Endothelial cell of umbilical vein (primary cell): Measurements from ENCODE around the gene C12orf42. TPM values are rescaled to one million over a fixed set of nuclear protein-coding genes. Genes with fewer than 3 reads are reported as not detected.

ENCODE experiments used
- BruUV-seq: library from RNA; stranded (reverse); fragments of 400-500 nt; replicated peaks from 2 replicates; lab custom pipeline; 2021; lab: Mats Ljungman, UMichigan
- CTCF ChIA-PET: fragments of 300-600, 350-600 bp; sonication (Branson Sonifier 250); formaldehyde crosslinking; loops from one replicate; lab custom pipeline; 2021; ENCODE audit warnings: antibody characterized with exemption, inconsistent platforms; lab: Charles Lee
- POLR2A ChIA-PET: fragments of 300-600, 350-600 bp; sonication (Branson Sonifier 250); formaldehyde crosslinking; loops from one replicate; lab custom pipeline; 2021; ENCODE audit warnings: antibody characterized with exemption, inconsistent platforms; lab: Charles Lee
- DNase-seq: peaks from one replicate; pipeline ENCODE4 v3.0.0-alpha.2; 2011; ENCODE audit warnings: low read depth, low spot score
- FAIRE-seq: peaks from 2 replicates; lab custom pipeline; 2011; peaks lifted over from hg19 to GRCh38; lab: Jason Lieb, UNC
- H2AFZ ChIP-seq: 2 replicates; pipeline ENCODE4 v1.6.0; 2012; ENCODE audit warnings: low read depth, low read length, control low read depth, inconsistent platforms
- H3K27ac ChIP-seq: 2 replicates; pipeline ENCODE4 v1.5.1; 2011; ENCODE audit warnings: low read depth, mild to moderate bottlenecking, control low read depth, low read length, moderate library complexity; ENCODE audit not compliant: insufficient read depth
- H3K27me3 ChIP-seq, 2 experiments: 2 replicates each; pipeline versions ENCODE4 v1.6.0 to v1.6.1; 2011; ENCODE audit warnings: low read length in 2 of 2, mixed read lengths in 1 of 2; ENCODE audit not compliant: control insufficient read depth in 2 of 2, insufficient read depth in 2 of 2
- H3K36me3 ChIP-seq, 2 experiments: 2 replicates in 1 of 2; 3 replicates in 1 of 2; pipeline ENCODE4 v1.5.1; 2011; ENCODE audit warnings: low read length in 2 of 2, mild to moderate bottlenecking in 1 of 2, moderate library complexity in 1 of 2; ENCODE audit not compliant: control insufficient read depth in 2 of 2, insufficient read depth in 2 of 2; ENCODE audit errors: extremely low read depth in 1 of 2
- H3K4me1 ChIP-seq: 3 replicates; pipeline ENCODE4 v1.5.1; 2011; ENCODE audit warnings: mild to moderate bottlenecking, low read length; ENCODE audit not compliant: control insufficient read depth, insufficient read depth; ENCODE audit errors: extremely low read depth
- H3K4me2 ChIP-seq: 2 replicates; pipeline ENCODE4 v1.6.1; 2011; ENCODE audit warnings: low read length, control low read depth, mixed read lengths; ENCODE audit not compliant: insufficient read depth
- H3K4me3 ChIP-seq, 3 experiments: fragments of 200-600 bp in 1 of 3; sonication (generic), shearing (Covaris generic) in 1 of 3; replicated peaks in 1 of 3; 2 replicates each; pipeline ENCODE4 v1.5.1; 2011 to 2016; ENCODE audit warnings: control low read depth in 3 of 3, low read length in 3 of 3, mild to moderate bottlenecking in 2 of 3, inconsistent platforms in 1 of 3, low read depth in 1 of 3, moderate library complexity in 1 of 3; ENCODE audit not compliant: insufficient read depth in 1 of 3
- H3K79me2 ChIP-seq: 2 replicates; pipeline ENCODE4 v1.6.0; 2012; ENCODE audit warnings: low read length, inconsistent platforms; ENCODE audit not compliant: control insufficient read depth, insufficient read depth
- H3K9ac ChIP-seq: replicated peaks from 2 replicates; pipeline ENCODE3; 2011; ENCODE audit warnings: low read length, control low read depth; ENCODE audit not compliant: insufficient read depth; ENCODE audit errors: extremely low read depth
- H3K9me1 ChIP-seq: replicated peaks from 3 replicates; pipeline ENCODE4 v1.6.0; 2011; ENCODE audit warnings: mild to moderate bottlenecking, low read length; ENCODE audit not compliant: control insufficient read depth, insufficient read depth; ENCODE audit errors: extremely low read depth
- H3K9me3 ChIP-seq: replicated peaks from 2 replicates; pipeline ENCODE4 v1.5.1; 2012; ENCODE audit warnings: low read length, inconsistent platforms; ENCODE audit not compliant: control insufficient read depth, insufficient read depth
- H4K20me1 ChIP-seq: replicated peaks from 2 replicates; pipeline ENCODE3; 2011; ENCODE audit warnings: mild to moderate bottlenecking, low read length; ENCODE audit not compliant: control insufficient read depth, insufficient read depth; ENCODE audit errors: extremely low read depth
- CTCF ChIP-seq, 2 donors: IDR thresholded peaks; 1 replicate in 1 of 2; 2 replicates in 1 of 2; pipeline ENCODE4 v1.5.1; 2011; ENCODE audit warnings: low read length in 2 of 2, mild to moderate bottlenecking in 2 of 2, moderate library complexity in 2 of 2, control low read depth in 1 of 2, inconsistent platforms in 1 of 2, low read depth in 1 of 2; ENCODE audit not compliant: insufficient read depth in 1 of 2; ENCODE audit errors: extremely low read depth in 1 of 2
- EZH2 ChIP-seq: IDR thresholded peaks from 2 replicates; pipeline ENCODE4 v1.6.1; 2012; ENCODE audit warnings: borderline replicate concordance, low read depth, mild to moderate bottlenecking, moderate library complexity, low read length, inconsistent platforms; ENCODE audit not compliant: severe bottlenecking
- FOS ChIP-seq: IDR thresholded peaks from 2 replicates; pipeline ENCODE4 v1.6.1; 2011; ENCODE audit warnings: mild to moderate bottlenecking, low read length, moderate library complexity, borderline replicate concordance; ENCODE audit not compliant: insufficient read depth
- GATA2 ChIP-seq: IDR thresholded peaks from 2 replicates; pipeline ENCODE4 v1.7.0; 2011; ENCODE audit warnings: low read depth, mild to moderate bottlenecking, moderate library complexity, mixed read lengths, low read length; ENCODE audit not compliant: insufficient read length, insufficient read depth
- JUN ChIP-seq: IDR thresholded peaks from 2 replicates; pipeline ENCODE4 v1.6.1; 2011; ENCODE audit warnings: borderline replicate concordance, low read depth; ENCODE audit not compliant: insufficient read length, insufficient read depth
- MAX ChIP-seq: IDR thresholded peaks from 2 replicates; pipeline ENCODE4 v1.6.1; 2011; ENCODE audit not compliant: insufficient read depth, insufficient read length
- MYC ChIP-seq: IDR thresholded peaks from one replicate; pipeline ENCODE4 v1.6.1; 2011; ENCODE audit warnings: mild to moderate bottlenecking, low read depth, low read length
- POLR2A ChIP-seq: IDR thresholded peaks from 2 replicates; pipeline ENCODE4 v1.6.1; 2012; ENCODE audit warnings: low read depth, mild to moderate bottlenecking, control low read depth, low read length
- POLR2AphosphoS5 ChIP-seq: IDR thresholded peaks from 2 replicates; pipeline ENCODE4 v1.6.1; 2012; ENCODE audit warnings: low read depth, mild to moderate bottlenecking, control low read depth, low read length, moderate library complexity; ENCODE audit not compliant: insufficient read depth
- dilution Hi-C: fragments of 300-500 bp; cut with MboI; formaldehyde crosslinking; loops from one replicate; pipeline ENCODE4 v1.15.0; 2019; ENCODE audit warnings: low sequenced_read_pairs; ENCODE audit not compliant: extremely low pct_ligation_motif_present
- intact Hi-C: fragments of 100-400 bp; cut with micrococcal nuclease; formaldehyde crosslinking; loops from one replicate; pipeline ENCODE4 v1.10.0; 2022
- polyA plus RNA-seq, 4 experiments: library from polyadenylated mRNA; depleted of rRNA in 3 of 4; stranded (reverse) in 3 of 4; unstranded in 1 of 4; fragments of >200 nt; gene quantifications; 2 replicates each; pipeline versions ENCODE4 v1.2.1 to v1.2.3, GENCODE V29; 2011 to 2012; ENCODE audit warnings: missing spikeins in 1 of 4
- total RNA-seq: library from RNA; stranded (reverse); gene quantifications from 2 replicates; pipeline ENCODE4 v1.2.3, GENCODE V29; 2021

Gene C12orf42
- total and polyA plus RNA-seq, 2 donors (not counting 3 experiments of a cell fraction or from before 2014, with no cell fraction given) = not detected

DNA sequence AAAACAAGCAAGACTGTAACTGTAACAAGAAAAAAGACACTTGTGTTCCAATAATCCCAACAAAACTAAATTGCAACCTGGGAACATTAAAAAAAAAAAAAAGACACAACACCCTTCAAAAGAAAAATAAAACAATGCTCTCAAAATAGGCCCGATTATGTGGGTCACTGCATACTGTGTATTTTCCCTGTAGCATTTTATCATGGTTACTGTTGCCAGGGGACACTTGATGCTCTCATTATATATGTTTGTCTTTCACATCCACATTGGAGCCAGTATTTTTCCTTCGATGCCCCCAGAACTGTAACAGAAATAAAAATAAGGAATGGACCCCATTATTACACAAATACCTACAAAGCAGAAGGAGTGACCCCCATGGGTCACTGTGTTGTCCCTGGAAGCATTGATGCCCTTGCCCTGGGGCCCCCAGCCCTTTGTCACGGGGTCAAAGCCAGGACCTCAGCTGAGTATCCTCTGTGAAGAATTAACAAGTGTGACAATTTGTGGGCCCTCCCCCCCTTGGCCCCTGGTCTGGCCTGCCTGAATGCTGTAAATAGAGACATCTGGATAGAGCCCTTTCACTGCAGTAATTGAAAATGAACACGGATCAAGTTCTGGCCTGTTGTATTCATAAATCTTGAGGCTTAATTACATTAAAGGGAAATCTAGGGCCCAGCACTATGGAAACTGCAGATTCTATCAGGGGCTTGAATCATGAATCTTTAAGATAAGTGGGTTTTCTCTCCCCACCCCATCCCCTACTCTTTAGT, 72.8 kb downstream of the C12orf42 start:
- Histone ChIP-seq H2AFZ (no peak overlapping the region), H3K36me3 (no peaks in the 10 kb centered on the region), H3K9me3 (peaks cover 2% of the 10 kb centered on the region), H3K79me2 (no peaks in the 10 kb centered on the region), H3K9ac (no peak overlapping the region), H3K27ac (no peak overlapping the region), H3K4me1 (no peaks in the 10 kb centered on the region), H3K4me3 (no peak overlapping the region), H3K27me3 (no peaks in the 10 kb centered on the region), H3K9me1 (no peaks in the 10 kb centered on the region), H3K4me2 (no peak overlapping the region), H4K20me1 (no peaks in the 10 kb centered on the region)
- dilution Hi-C loops = no loop called here
- intact Hi-C loops = no loop called here
- DNase-seq = no peak
- ChIA-PET CTCF (no interaction called here), POLR2A (no interaction called here)
- TF ChIP-seq FOS = no peak
- TF ChIP-seq POLR2AphosphoS5 = no peak
- TF ChIP-seq JUN = no peak
- TF ChIP-seq POLR2A = no peak
- TF ChIP-seq CTCF (IDR thresholded peaks at IDR 0.05; ENCODE audit: extremely low read depth in 1 of 2, insufficient read depth in 1 of 2, low read depth in 1 of 2, low read length in 2 of 2) = no peak
- TF ChIP-seq MYC = no peak
- no peak for TF ChIP-seq EZH2
- no peak for TF ChIP-seq MAX
- TF ChIP-seq GATA2 = no peak
- no TSS peak for BruUV-seq
- FAIRE-seq = no peak
